WTC11 (cell line): ENCODE data around the gene PRC1. TPM values are rescaled to one million over a fixed set of nuclear protein-coding genes. Genes with fewer than 3 reads are reported as not detected.

Source experiments
- ATAC-seq: fragments of 200-7000 bp; cut with Tn5 transposase; 2 replicates; pipeline ENCODE4 v1.10.0; 2021; ENCODE audit warnings: mild to moderate bottlenecking, moderate library complexity
- CTCF ChIA-PET: fragments of 300-600 bp; sonication (Branson Sonifier 250); formaldehyde crosslinking; loops from one replicate; lab custom pipeline; 2021; ENCODE audit warnings: antibody characterized with exemption; lab: Charles Lee
- POLR2A ChIA-PET: fragments of 350-600 bp; sonication (Branson Sonifier 250); formaldehyde crosslinking; loops from one replicate; lab custom pipeline; 2021; ENCODE audit warnings: antibody characterized with exemption; lab: Charles Lee
- DNase-seq: peaks from one replicate; pipeline ENCODE4 v3.0.0; 2021; ENCODE audit warnings: low spot score
- H3K27ac Mint-ChIP-seq: 2 replicates; pipeline ENCODE4 v1.8.0; 2021; ENCODE audit warnings: mixed read lengths
- H3K27me3 Mint-ChIP-seq: 2 replicates; pipeline ENCODE4 v1.8.0; 2021; ENCODE audit warnings: low read depth, mild to moderate bottlenecking, moderate library complexity, mixed read lengths
- H3K36me3 Mint-ChIP-seq: 2 replicates; pipeline ENCODE4 v1.8.0; 2021; ENCODE audit warnings: mixed read lengths
- H3K4me1 Mint-ChIP-seq: 2 replicates; pipeline ENCODE4 v1.8.0; 2022; ENCODE audit warnings: mixed read lengths
- H3K4me3 Mint-ChIP-seq: 2 replicates; pipeline ENCODE4 v1.8.0; 2021; ENCODE audit warnings: mild to moderate bottlenecking, moderate library complexity, mixed read lengths
- H3K9me3 Mint-ChIP-seq: 2 replicates; pipeline ENCODE4 v1.8.0; 2021; ENCODE audit warnings: mixed read lengths
- FOXP1 ChIP-seq: sonication (generic); formaldehyde crosslinking; IDR thresholded peaks from 2 replicates; pipeline ENCODE4 v1.8.0; 2022; ENCODE audit warnings: missing genetic modification reagents, mild to moderate bottlenecking, moderate library complexity, borderline replicate concordance
- HMGA2 ChIP-seq: fragments of 250-450 bp; sonication (Bioruptor Pico); IDR thresholded peaks from 2 replicates; pipeline ENCODE4 v1.4.0; 2021; ENCODE audit warnings: mild to moderate bottlenecking, moderate library complexity
- NR3C1 ChIP-seq: sonication (generic); formaldehyde crosslinking; conservative IDR thresholded peaks from 2 replicates; pipeline ENCODE4 v1.8.1; 2023; ENCODE audit warnings: low read depth, mild to moderate bottlenecking, missing genetic modification reagents
- RORB ChIP-seq: fragments of 250-450 bp; sonication (Bioruptor Pico); IDR thresholded peaks from 2 replicates; pipeline ENCODE4 v1.9.0; 2021; ENCODE audit warnings: mild to moderate bottlenecking
- ZNF317 ChIP-seq: sonication (generic); formaldehyde crosslinking; IDR thresholded peaks from 2 replicates; pipeline ENCODE4 v1.8.1; 2023; ENCODE audit warnings: low read depth, mild to moderate bottlenecking, moderate library complexity, missing genetic modification reagents, borderline replicate concordance
- total RNA-seq: library from RNA; stranded (reverse); gene quantifications from 3 replicates; pipeline ENCODE4 v1.2.3, GENCODE V29; 2021
- TF ChIP-seq, protein P1 (sequence below): sonication (generic); formaldehyde crosslinking; IDR thresholded peaks from 2 replicates; pipeline ENCODE4 v1.8.1; 2023; ENCODE audit warnings: mild to moderate bottlenecking, missing genetic modification reagents
- TF ChIP-seq, protein P2 (sequence below): sonication (generic); formaldehyde crosslinking; IDR thresholded peaks from 2 replicates; pipeline ENCODE4 v1.8.1; 2022; ENCODE audit warnings: low read depth, mild to moderate bottlenecking, moderate library complexity, missing genetic modification reagents, borderline replicate concordance
- TF ChIP-seq, protein P3 (sequence below): sonication (generic); formaldehyde crosslinking; IDR thresholded peaks from 2 replicates; pipeline ENCODE4 v1.8.1; 2023; ENCODE audit warnings: mild to moderate bottlenecking, moderate library complexity, missing genetic modification reagents
- TF ChIP-seq, protein P4 (sequence below): fragments of 250-450 bp; sonication (Bioruptor Pico); IDR thresholded peaks from 2 replicates; pipeline ENCODE4 v1.9.0; 2021; ENCODE audit warnings: mild to moderate bottlenecking

The PRC1 gene
- total RNA-seq, 1 experiment from 2014 or later = 130 TPM

DNA sequence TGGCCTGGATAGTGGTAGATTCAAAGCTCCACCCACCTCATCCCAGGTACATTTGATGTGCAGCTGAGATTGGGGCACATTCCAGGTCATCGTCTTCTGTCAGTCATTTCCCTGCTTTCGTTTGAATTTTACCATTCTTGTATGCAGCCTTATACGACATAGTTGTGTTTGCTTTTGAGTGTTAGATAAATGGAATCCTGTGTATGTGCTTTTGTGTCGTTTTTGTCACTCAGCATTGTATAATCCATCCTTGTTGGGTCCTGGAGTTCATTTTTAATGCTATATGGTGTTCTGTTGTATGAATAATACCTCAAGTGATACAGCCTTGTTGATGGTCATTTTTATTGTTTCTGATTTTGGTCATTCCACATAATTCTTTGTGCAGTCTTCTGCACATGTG is 32.3 kb downstream of the PRC1 start:
- POLR2A ChIA-PET = no interaction called here
- no peak overlapping the region for H3K4me3 Mint-ChIP-seq

DNA sequence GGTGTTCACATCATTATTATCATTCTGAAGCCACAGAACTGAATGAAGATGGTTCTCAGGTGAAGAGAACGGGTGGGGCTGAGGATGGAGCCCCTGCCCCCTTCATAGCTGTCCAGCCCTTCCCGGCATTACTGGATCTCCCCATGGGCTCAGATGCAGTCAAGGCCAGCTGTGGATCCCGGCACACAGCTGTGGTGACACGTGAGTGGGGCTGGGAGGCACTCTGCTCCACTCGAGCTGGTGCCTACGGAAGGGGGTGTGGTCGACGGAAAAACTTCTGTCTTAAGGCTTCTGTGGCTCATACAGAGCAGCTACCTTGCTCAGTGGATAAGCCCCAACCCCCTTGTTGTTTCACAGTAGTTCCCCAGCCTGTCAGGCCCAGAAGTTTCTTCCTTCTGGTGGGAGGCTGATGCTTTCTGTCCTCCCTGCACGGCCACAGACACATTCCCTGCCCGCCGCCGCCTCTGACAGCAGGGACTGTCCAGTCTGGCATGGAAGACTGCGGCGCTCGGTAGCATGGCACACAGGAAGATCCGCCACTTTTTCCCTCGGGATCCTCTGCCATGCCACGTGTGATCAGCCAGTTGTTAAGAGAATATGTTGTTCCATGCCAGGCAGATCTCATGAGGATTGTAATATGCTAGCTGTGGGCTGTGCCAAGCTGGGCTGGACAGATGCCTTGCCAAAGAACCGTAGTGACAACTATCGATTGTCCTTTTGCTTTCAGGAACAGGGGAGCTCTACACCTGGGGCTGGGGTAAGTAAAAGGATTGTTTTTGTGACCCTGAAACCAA is 33.8 kb downstream of the PRC1 start:
- Mint-ChIP-seq H3K36me3 (peaks cover 49% of the 10 kb centered on the region), H3K4me1 (peaks cover 16% of the 10 kb centered on the region), H3K4me3 (no peak overlapping the region), H3K27ac (no peak overlapping the region), H3K9me3 (no peaks in the 10 kb centered on the region), H3K27me3 (no peaks in the 10 kb centered on the region)
- CTCF ChIA-PET = interaction anchor here (1.6 to 3.4 kb wide), 2 partner anchors 28 to 73 kb away, joined by 5 to 15 read pairs; partner anchors contain the start of gene HDDC3
- no peak for ATAC-seq
- no peak for DNase-seq
- TF ChIP-seq NR3C1 (CRISPR knock-in tag) (no peak), FOXP1 (CRISPR knock-in tag) (no peak)
- POLR2A ChIA-PET = no interaction called here

More for the DNA sequence above, 32.3 kb downstream of the PRC1 start:
- TF ChIP-seq, protein P1, sequence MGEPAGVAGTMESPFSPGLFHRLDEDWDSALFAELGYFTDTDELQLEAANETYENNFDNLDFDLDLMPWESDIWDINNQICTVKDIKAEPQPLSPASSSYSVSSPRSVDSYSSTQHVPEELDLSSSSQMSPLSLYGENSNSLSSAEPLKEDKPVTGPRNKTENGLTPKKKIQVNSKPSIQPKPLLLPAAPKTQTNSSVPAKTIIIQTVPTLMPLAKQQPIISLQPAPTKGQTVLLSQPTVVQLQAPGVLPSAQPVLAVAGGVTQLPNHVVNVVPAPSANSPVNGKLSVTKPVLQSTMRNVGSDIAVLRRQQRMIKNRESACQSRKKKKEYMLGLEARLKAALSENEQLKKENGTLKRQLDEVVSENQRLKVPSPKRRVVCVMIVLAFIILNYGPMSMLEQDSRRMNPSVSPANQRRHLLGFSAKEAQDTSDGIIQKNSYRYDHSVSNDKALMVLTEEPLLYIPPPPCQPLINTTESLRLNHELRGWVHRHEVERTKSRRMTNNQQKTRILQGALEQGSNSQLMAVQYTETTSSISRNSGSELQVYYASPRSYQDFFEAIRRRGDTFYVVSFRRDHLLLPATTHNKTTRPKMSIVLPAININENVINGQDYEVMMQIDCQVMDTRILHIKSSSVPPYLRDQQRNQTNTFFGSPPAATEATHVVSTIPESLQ (CRISPR knock-in tag) = no peak
- TF ChIP-seq HMGA2 (CRISPR knock-in tag) (no peak), RORB (no peak)
- TF ChIP-seq, protein P2, sequence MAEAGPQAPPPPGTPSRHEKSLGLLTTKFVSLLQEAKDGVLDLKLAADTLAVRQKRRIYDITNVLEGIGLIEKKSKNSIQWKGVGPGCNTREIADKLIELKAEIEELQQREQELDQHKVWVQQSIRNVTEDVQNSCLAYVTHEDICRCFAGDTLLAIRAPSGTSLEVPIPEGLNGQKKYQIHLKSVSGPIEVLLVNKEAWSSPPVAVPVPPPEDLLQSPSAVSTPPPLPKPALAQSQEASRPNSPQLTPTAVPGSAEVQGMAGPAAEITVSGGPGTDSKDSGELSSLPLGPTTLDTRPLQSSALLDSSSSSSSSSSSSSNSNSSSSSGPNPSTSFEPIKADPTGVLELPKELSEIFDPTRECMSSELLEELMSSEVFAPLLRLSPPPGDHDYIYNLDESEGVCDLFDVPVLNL = no peak
- ATAC-seq = no peak
- Mint-ChIP-seq H3K4me1 (peaks cover 6% of the 10 kb centered on the region), H3K27ac (no peak overlapping the region), H3K27me3 (no peaks in the 10 kb centered on the region), H3K36me3 (peaks cover 62% of the 10 kb centered on the region), H3K9me3 (no peaks in the 10 kb centered on the region)
- CTCF ChIA-PET = interaction anchor here (1.3 to 3.4 kb wide), 2 partner anchors 30 to 307 kb away, joined by 3 to 15 read pairs; partner anchors contain the start of gene HDDC3
- no peak for DNase-seq

DNA sequence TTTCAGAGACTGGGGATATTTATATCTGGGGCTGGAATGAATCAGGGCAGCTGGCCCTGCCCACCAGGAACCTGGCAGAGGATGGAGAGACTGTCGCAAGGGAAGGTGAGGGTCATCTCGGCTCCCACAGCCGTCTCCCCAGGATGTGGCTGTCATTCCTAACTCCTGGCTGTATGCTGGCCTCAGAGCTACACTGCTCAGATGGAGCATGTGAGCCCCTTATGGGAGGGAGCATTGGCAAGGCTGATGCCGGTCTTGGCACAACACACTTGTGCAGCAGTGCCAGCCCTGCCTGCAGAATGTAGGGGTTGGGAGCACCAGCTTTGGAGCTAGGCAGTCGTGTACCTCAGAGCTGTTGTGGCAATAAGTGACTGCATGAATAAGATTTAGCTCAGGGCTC is 34.4 kb downstream of the PRC1 start:
- CTCF ChIA-PET = interaction anchor here (3.4 kb wide), 1 partner anchor 28 kb away, joined by 15 read pairs; the partner anchor contains the start of gene HDDC3
- TF ChIP-seq, protein P3, sequence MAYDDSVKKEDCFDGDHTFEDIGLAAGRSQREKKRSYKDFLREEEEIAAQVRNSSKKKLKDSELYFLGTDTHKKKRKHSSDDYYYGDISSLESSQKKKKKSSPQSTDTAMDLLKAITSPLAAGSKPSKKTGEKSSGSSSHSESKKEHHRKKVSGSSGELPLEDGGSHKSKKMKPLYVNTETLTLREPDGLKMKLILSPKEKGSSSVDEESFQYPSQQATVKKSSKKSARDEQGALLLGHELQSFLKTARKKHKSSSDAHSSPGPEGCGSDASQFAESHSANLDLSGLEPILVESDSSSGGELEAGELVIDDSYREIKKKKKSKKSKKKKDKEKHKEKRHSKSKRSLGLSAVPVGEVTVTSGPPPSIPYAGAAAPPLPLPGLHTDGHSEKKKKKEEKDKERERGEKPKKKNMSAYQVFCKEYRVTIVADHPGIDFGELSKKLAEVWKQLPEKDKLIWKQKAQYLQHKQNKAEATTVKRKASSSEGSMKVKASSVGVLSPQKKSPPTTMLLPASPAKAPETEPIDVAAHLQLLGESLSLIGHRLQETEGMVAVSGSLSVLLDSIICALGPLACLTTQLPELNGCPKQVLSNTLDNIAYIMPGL (CRISPR knock-in tag) = no peak
- TF ChIP-seq ZNF317 (CRISPR knock-in tag) = no peak
- TF ChIP-seq RORB = no peak
- TF ChIP-seq, protein P4, sequence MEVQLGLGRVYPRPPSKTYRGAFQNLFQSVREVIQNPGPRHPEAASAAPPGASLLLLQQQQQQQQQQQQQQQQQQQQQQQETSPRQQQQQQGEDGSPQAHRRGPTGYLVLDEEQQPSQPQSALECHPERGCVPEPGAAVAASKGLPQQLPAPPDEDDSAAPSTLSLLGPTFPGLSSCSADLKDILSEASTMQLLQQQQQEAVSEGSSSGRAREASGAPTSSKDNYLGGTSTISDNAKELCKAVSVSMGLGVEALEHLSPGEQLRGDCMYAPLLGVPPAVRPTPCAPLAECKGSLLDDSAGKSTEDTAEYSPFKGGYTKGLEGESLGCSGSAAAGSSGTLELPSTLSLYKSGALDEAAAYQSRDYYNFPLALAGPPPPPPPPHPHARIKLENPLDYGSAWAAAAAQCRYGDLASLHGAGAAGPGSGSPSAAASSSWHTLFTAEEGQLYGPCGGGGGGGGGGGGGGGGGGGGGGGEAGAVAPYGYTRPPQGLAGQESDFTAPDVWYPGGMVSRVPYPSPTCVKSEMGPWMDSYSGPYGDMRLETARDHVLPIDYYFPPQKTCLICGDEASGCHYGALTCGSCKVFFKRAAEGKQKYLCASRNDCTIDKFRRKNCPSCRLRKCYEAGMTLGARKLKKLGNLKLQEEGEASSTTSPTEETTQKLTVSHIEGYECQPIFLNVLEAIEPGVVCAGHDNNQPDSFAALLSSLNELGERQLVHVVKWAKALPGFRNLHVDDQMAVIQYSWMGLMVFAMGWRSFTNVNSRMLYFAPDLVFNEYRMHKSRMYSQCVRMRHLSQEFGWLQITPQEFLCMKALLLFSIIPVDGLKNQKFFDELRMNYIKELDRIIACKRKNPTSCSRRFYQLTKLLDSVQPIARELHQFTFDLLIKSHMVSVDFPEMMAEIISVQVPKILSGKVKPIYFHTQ (CRISPR knock-in tag) = no peak
- TF ChIP-seq, all 79 proteins: peak for 0
- POLR2A ChIA-PET = no interaction called here
- H3K36me3 Mint-ChIP-seq = peaks cover 45% of the 10 kb centered on the region
- peaks cover 16% of the 10 kb centered on the region for H3K4me1 Mint-ChIP-seq
- H3K9me3 Mint-ChIP-seq = no peaks in the 10 kb centered on the region
- no peak overlapping the region for H3K27ac Mint-ChIP-seq
- H3K27me3 Mint-ChIP-seq = no peaks in the 10 kb centered on the region
- H3K4me3 Mint-ChIP-seq = no peak overlapping the region
- no peak for DNase-seq
- no peak for ATAC-seq
